Neuron (in vitro differentiated cells): ENCODE measurements around the gene UGT1A4.

Experiments
- H2AFZ ChIP-seq: one replicate; pipeline ENCODE4 v1.6.1; 2013; ENCODE audit warnings: low read depth, mild to moderate bottlenecking, inconsistent platforms, low read length, moderate library complexity
- H3K27me3 ChIP-seq: one replicate; pipeline ENCODE4 v1.6.1; 2013; ENCODE audit warnings: low read length; ENCODE audit not compliant: insufficient read depth
- H3K36me3 ChIP-seq: one replicate; pipeline ENCODE4 v1.6.1; 2013; ENCODE audit warnings: low read length; ENCODE audit not compliant: insufficient read depth
- H3K4me1 ChIP-seq: one replicate; pipeline ENCODE4 v1.6.1; 2013; ENCODE audit warnings: low read length; ENCODE audit not compliant: insufficient read depth
- H3K4me3 ChIP-seq: 2 replicates; pipeline ENCODE4 v1.5.1; 2013; ENCODE audit warnings: mild to moderate bottlenecking, low read length, moderate library complexity
- H3K9me3 ChIP-seq: one replicate; pipeline ENCODE4 v1.6.1; 2013; ENCODE audit warnings: low read length

The UGT1A4 gene

DNA sequence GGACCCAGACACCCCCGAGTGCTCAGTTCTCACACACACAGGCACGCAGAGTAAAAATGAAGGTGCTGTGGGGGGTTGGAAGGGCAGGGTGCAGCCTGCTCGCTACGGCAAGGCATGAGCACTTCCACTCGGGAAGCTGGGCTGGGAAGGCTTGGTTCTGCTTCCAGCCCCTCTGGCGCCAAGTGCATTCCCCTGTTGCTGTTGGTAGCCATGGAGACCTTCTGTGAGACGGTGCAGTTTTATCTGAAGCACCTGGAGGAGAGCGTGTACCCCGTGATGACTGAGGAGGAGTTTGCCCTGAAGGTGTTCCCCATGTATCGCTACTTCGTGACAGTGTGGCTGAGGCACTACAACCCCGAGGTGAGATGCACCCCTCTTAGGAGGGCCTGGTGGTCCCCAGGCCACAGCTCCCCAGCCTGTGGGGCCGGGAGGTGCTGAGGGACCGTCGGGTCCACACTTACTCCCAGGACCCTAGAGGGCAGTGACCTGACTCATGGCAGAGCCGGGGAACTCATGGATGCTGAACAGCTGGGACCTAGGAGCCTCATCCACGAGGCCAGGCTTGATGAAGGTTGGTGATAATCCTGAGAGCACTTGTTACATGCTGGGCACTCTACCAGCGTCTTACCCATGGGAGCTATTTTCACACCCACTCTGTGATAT is 75.1 kb downstream of the UGT1A4 start:
- H2AFZ ChIP-seq: no peak overlapping the region
- H3K4me3 ChIP-seq: no peak overlapping the region
- H3K9me3 ChIP-seq: no peaks in the 10 kb centered on the region
- no peaks in the 10 kb centered on the region for H3K36me3 ChIP-seq
- H3K27me3 ChIP-seq: peaks cover 3% of the 10 kb centered on the region
- H3K4me1 ChIP-seq: no peaks in the 10 kb centered on the region

DNA sequence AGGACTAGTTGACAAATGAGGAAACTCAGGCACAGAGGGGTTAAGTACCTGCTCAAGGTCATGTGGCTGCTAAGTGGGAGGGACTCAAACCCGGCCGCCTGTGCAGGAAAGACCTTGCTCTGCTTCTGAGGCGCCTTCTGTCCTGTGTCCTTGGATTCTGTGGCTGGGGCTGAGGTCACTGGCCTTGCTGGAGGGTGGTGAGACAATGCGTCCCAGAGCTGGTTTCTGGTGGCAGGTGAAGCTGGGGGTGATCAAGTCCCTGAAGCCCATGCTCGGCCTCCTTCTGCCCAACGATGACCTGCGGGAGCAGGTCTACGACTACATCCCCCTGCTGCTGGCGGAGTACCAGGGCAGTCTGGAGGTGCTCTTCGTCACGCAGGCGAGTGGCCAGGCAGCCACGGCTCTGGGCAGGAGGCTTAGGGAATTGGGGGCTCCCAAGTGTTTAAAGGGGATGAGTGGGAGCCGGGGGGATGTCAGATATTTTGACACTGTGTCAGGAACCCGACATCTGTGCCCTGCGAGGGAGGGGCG is 75.7 kb downstream of the UGT1A4 start:
- Histone ChIP-seq H3K36me3 (no peaks in the 10 kb centered on the region), H3K4me1 (no peaks in the 10 kb centered on the region)

DNA sequence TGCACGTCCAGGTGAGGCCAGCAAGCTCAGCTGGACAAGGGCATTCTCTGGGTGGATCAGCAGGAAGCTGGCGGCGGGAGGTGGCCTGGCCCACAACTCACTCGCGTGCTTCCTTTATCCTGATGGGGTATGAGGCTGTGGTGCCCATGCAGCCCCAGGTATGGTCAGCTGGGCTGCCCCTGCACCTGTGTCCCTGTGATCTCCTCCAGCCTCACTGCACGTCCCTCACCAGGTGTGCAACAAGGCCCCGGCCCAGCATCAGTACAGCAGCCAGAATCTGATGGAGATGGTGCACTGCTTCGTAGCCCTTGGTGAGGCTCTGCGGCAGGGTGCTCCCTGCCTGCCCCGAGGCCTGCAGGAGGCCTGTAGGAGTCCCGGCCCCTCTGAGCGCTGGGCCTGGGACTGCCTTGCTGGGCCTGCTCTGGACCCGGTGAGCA is 77.2 kb downstream of the UGT1A4 start:
- Histone ChIP-seq H3K27me3 (no peaks in the 10 kb centered on the region), H3K36me3 (no peaks in the 10 kb centered on the region), H2AFZ (no peak overlapping the region), H3K4me1 (no peaks in the 10 kb centered on the region), H3K4me3 (no peak overlapping the region), H3K9me3 (no peaks in the 10 kb centered on the region)

More for the DNA sequence above, 75.7 kb downstream of the UGT1A4 start:
- Histone ChIP-seq H2AFZ (no peak overlapping the region), H3K4me3 (no peak overlapping the region), H3K9me3 (no peaks in the 10 kb centered on the region), H3K27me3 (peaks cover 3% of the 10 kb centered on the region)

DNA sequence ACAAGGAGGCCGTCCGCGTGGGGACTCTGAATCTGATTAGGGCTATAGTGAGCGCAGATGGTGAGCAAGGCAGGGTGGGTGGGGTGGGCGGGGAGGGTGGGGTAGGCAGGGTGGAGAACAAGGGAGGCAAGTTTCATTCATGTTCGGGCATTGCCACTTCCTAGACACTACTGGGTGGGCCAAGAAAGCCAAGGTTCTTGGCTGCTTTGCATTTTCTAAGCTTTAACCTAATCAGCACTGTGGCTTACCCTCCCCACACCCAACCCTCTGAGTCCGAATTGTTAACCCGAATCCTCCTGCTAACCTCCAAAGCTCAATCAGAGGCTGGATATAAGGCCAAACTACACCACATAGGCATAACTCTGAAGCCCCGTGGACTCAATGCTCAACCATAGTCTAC is 77.7 kb downstream of the UGT1A4 start:
- no peaks in the 10 kb centered on the region for H3K36me3 ChIP-seq
- no peak overlapping the region for H3K4me3 ChIP-seq
- no peaks in the 10 kb centered on the region for H3K27me3 ChIP-seq
- H3K9me3 ChIP-seq: no peaks in the 10 kb centered on the region
- H3K4me1 ChIP-seq: no peaks in the 10 kb centered on the region
- H2AFZ ChIP-seq: no peak overlapping the region

- Histone ChIP-seq H2AFZ (no peak overlapping the region), H3K9me3 (no peaks in the 10 kb centered on the region), H3K4me1 (no peaks in the 10 kb centered on the region), H3K36me3 (no peaks in the 10 kb centered on the region), H3K4me3 (no peak overlapping the region), H3K27me3 (no peaks in the 10 kb centered on the region)
Measured at GRCh38 chr2:233798335-233799086, 80.0 kb downstream of the UGT1A4 start.

DNA sequence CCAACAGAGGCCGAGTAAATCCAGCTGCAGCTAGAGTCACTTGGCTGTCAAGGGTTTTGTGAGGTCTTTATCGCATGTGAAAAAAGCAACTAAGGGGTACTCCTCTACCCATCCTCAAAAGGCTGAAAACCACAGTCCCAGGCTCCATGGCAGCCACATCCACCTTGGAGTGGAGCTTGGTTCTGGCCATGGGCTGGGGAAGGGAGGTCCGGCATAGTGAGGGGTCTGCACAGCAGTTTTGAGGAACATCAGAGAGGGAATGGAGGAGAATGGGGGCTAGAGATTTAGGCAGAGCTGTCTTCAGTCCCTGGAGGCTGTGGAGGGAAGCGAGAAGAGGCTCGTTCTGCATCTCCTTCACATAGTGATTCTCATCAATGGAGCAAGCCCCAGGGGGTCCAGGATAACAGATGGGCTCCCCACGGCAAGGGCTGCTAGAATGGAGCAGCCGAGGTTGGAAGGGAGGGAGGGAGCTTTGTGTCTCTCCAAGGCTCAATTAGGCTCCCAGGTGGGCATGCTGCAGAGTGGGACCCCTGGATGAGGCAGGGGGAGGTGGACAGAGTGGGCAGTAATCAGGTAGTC is 80.6 kb downstream of the UGT1A4 start:
- Histone ChIP-seq H3K9me3 (no peaks in the 10 kb centered on the region), H3K4me3 (no peak overlapping the region), H2AFZ (no peak overlapping the region), H3K4me1 (no peaks in the 10 kb centered on the region), H3K27me3 (no peaks in the 10 kb centered on the region), H3K36me3 (no peaks in the 10 kb centered on the region)

DNA sequence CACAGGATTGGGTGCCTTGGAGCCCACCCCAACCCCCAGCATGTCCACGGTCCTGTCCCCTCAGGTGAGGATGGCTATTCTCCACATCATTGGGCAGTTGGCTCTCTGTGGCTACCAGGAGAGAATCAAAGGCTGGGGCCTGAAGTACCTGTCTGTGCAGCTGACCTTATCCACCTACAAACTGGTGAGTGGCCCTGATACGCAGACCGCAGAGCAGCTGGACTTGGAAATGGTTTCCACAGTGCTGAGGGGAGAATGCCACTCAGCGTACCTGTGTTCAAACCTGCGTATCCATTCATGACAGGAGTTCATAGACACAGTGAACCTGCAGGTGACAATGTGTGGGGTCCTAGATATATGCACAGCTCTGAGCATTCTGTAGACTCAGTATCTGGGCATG is 81.2 kb downstream of the UGT1A4 start:
- Histone ChIP-seq H3K36me3 (no peaks in the 10 kb centered on the region), H3K9me3 (no peaks in the 10 kb centered on the region), H3K4me1 (no peaks in the 10 kb centered on the region), H3K4me3 (no peak overlapping the region), H3K27me3 (no peaks in the 10 kb centered on the region), H2AFZ (no peak overlapping the region)

DNA sequence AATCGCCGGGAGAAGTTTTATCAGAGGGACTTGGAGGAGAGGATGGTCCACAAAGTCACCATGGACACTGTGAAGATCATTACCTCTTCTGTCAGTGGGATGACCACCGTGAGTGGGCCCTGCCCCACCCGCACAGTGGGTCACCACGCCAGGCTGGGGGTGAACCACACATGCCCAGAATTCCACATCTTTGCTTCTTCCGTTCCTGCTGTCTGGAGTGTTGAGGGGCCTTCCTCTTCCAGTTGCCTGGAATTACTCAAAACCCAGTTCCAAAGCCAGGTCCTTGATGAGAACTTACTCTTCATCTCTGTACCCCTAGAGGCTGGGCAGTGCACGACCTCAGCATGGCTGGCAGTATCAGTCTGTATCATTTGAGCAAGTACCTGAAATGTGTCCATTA is 81.7 kb downstream of the UGT1A4 start:
- Histone ChIP-seq H3K36me3 (no peaks in the 10 kb centered on the region), H3K4me1 (no peaks in the 10 kb centered on the region), H2AFZ (no peak overlapping the region), H3K27me3 (no peaks in the 10 kb centered on the region), H3K9me3 (no peaks in the 10 kb centered on the region), H3K4me3 (no peak overlapping the region)

GRCh38 chr2:233801357-233802131 is 83.0 kb downstream of the UGT1A4 start:
- H3K9me3 ChIP-seq: no peaks in the 10 kb centered on the region
- no peak overlapping the region for H2AFZ ChIP-seq
- no peaks in the 10 kb centered on the region for H3K27me3 ChIP-seq
- H3K36me3 ChIP-seq: no peaks in the 10 kb centered on the region
- H3K4me1 ChIP-seq: no peaks in the 10 kb centered on the region
- no peak overlapping the region for H3K4me3 ChIP-seq

DNA sequence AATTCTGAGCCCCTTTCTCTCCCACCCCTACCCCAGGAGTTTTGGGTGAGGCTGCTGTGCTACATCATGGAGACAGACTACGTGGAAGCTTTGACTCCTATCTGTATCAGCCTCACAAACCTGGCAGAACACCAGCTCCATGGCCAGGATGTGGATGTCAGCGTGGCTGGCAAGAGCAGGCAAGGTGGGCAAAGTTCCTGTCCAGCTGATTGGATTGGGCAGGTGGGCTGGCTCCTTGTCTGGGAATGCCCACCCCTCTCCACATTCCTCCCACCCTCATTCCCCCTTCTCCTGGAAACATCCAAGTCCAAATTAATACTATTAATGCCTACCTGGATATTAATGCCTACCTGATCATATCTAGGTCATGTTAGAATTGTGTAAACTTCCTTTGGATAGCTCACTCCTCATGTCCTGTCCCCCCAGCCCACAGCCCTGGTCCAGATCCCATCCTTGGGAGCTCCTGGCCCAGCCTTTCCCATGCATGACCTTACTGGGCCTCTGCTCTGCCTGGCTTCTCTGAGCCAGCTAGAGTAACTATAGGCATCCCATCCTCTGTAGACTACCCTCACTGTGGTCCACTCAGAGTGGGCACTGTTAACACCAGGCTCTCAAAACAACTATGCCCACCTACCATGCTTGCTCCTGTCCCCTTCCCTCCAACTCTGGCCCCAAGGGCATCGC is 83.7 kb downstream of the UGT1A4 start:
- H3K9me3 ChIP-seq: no peaks in the 10 kb centered on the region
- H2AFZ ChIP-seq: no peak overlapping the region
- H3K4me3 ChIP-seq: no peak overlapping the region
- no peaks in the 10 kb centered on the region for H3K27me3 ChIP-seq
- H3K36me3 ChIP-seq: no peaks in the 10 kb centered on the region
- H3K4me1 ChIP-seq: no peaks in the 10 kb centered on the region

DNA sequence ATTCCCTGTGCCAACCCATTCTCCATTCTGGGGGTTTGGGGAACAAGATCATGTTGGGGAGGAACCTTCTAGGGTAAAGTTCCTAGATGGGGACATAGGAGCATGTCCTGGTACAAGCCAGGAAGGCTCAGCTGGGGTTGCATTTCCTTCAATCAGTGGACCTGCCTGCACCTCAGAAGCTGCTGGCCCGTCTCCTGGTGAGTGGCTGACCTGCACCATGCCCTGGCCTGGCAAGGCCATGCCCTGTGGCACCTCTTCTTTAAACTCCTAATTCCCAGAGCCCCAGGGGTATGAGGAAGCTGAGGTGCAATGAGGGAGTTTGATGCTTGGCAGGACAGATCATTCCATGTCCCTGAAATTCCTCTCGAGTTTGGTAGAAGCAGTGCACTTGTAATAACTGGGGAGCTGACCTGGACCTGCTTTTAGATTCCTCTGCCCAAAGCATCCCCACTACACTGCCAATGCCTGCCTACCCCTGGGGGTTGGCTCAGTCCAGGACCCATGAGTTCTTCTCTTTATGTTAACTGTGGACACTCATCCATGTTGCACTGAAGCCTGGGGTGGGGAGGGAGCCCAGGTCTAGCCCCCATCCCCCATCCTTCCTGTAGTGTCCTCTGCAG is 84.9 kb downstream of the UGT1A4 start:
- H2AFZ ChIP-seq: no peak overlapping the region
- no peaks in the 10 kb centered on the region for H3K4me1 ChIP-seq
- no peaks in the 10 kb centered on the region for H3K9me3 ChIP-seq
- no peaks in the 10 kb centered on the region for H3K36me3 ChIP-seq
- no peaks in the 10 kb centered on the region for H3K27me3 ChIP-seq
- H3K4me3 ChIP-seq: no peak overlapping the region

- Histone ChIP-seq H3K4me1 (no peaks in the 10 kb centered on the region), H3K36me3 (no peaks in the 10 kb centered on the region), H3K27me3 (no peaks in the 10 kb centered on the region), H3K4me3 (no peak overlapping the region), H3K9me3 (no peaks in the 10 kb centered on the region), H2AFZ (no peak overlapping the region)
Measured at GRCh38 chr2:233803994-233804393, 85.5 kb downstream of the UGT1A4 start.
